Osteoblast (primary cell): ENCODE results near the gene SUSD3. TPM values are rescaled to one million over a fixed set of nuclear protein-coding genes. Genes with fewer than 3 reads are reported as not detected.
"Not testable (repeated sequence)": the region's sequence is repeated elsewhere in the genome, so short reads cannot be mapped to it uniquely, and the experiment has no call there.

Source experiments
- DNase-seq: peaks from one replicate; pipeline ENCODE4 v3.0.0; 2011; ENCODE audit warnings: low spot score, mixed read lengths; ENCODE audit not compliant: insufficient read length; ENCODE audit errors: missing footprints
- H2AFZ ChIP-seq: 2 replicates; pipeline ENCODE4 v1.6.0; 2011; ENCODE audit warnings: mild to moderate bottlenecking, low read length
- H3K27ac ChIP-seq: 2 replicates; pipeline ENCODE4 v1.5.1; 2011; ENCODE audit warnings: mild to moderate bottlenecking, low read depth, low read length, moderate library complexity
- H3K27me3 ChIP-seq: 2 replicates; pipeline ENCODE4 v1.6.0; 2012; ENCODE audit warnings: mild to moderate bottlenecking, control low read depth, inconsistent platforms, low read length, moderate library complexity; ENCODE audit not compliant: insufficient read depth
- H3K36me3 ChIP-seq: 2 replicates; pipeline ENCODE4 v1.5.1; 2011; ENCODE audit warnings: mild to moderate bottlenecking, low read length, control low read depth, moderate library complexity; ENCODE audit not compliant: insufficient read depth
- H3K4me1 ChIP-seq: 2 replicates; pipeline ENCODE4 v1.5.1; 2011; ENCODE audit warnings: mild to moderate bottlenecking, low read length, control low read depth, moderate library complexity; ENCODE audit not compliant: insufficient read depth
- H3K4me2 ChIP-seq: 2 replicates; pipeline ENCODE4 v1.6.0; 2011; ENCODE audit warnings: mild to moderate bottlenecking, low read length; ENCODE audit not compliant: insufficient read depth
- H3K4me3 ChIP-seq: fragments of 200-600 bp; sonication (generic); 3 replicates; pipeline ENCODE4 v1.5.1; 2012; ENCODE audit warnings: mild to moderate bottlenecking, low read length, inconsistent platforms; ENCODE audit not compliant: insufficient read depth
- H3K79me2 ChIP-seq: 2 replicates; pipeline ENCODE4 v1.6.0; 2012; ENCODE audit warnings: mild to moderate bottlenecking, low read length, control low read depth, inconsistent platforms; ENCODE audit not compliant: insufficient read depth
- H3K9me3 ChIP-seq: 2 replicates; pipeline ENCODE4 v1.5.1; 2011; ENCODE audit warnings: low read depth, low read length, control low read depth
- H4K20me1 ChIP-seq: 2 replicates; pipeline ENCODE4 v1.6.0; 2012; ENCODE audit warnings: mild to moderate bottlenecking, low read length, control low read depth; ENCODE audit not compliant: insufficient read depth
- total RNA-seq: library from RNA; depleted of rRNA; stranded (reverse); fragments of >200 nt; gene quantifications from 2 replicates; pipeline ENCODE4 v1.2.3, GENCODE V29; 2012
- TF ChIP-seq, protein P1 (sequence below): IDR thresholded peaks from 2 replicates; pipeline ENCODE4 v1.5.1; 2011; ENCODE audit warnings: mild to moderate bottlenecking, low read depth, low read length, moderate library complexity; ENCODE audit errors: extremely low read depth

SUSD3 gene
- total RNA-seq, 1 donor: 0.36 TPM

DNA sequence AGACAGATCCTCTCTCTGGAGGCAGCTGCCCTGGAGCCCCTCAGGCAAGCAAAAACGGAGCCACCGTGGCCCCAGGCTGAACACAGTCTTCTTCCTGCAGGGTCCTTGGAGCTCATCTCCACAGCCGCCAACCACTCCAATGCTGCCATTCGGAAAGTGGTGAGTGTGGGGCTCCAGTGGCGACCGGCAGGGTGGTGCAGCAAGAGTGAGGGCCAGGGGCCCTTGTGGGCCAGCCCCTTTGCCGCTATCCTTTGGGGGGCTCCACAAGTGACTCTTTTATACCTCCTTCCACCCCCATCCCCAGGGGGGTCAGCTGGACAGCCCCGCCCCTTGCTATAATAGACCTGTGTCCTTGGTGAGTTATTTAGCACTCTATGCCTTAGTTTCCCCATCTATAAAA lies 47.4 kb upstream of the SUSD3 start:
- Histone ChIP-seq H3K4me1 (no peaks in the 10 kb centered on the region), H3K4me2 (no peak overlapping the region), H3K27me3 (no peaks in the 10 kb centered on the region), H2AFZ (no peak overlapping the region), H3K79me2 (no peaks in the 10 kb centered on the region), H3K27ac (no peak overlapping the region), H4K20me1 (no peaks in the 10 kb centered on the region), H3K4me3 (no peak overlapping the region), H3K9me3 (no peaks in the 10 kb centered on the region), H3K36me3 (no peaks in the 10 kb centered on the region)
- DNase-seq: peak; percentile 8
- TF ChIP-seq, protein P1, sequence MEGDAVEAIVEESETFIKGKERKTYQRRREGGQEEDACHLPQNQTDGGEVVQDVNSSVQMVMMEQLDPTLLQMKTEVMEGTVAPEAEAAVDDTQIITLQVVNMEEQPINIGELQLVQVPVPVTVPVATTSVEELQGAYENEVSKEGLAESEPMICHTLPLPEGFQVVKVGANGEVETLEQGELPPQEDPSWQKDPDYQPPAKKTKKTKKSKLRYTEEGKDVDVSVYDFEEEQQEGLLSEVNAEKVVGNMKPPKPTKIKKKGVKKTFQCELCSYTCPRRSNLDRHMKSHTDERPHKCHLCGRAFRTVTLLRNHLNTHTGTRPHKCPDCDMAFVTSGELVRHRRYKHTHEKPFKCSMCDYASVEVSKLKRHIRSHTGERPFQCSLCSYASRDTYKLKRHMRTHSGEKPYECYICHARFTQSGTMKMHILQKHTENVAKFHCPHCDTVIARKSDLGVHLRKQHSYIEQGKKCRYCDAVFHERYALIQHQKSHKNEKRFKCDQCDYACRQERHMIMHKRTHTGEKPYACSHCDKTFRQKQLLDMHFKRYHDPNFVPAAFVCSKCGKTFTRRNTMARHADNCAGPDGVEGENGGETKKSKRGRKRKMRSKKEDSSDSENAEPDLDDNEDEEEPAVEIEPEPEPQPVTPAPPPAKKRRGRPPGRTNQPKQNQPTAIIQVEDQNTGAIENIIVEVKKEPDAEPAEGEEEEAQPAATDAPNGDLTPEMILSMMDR: no peak

DNA sequence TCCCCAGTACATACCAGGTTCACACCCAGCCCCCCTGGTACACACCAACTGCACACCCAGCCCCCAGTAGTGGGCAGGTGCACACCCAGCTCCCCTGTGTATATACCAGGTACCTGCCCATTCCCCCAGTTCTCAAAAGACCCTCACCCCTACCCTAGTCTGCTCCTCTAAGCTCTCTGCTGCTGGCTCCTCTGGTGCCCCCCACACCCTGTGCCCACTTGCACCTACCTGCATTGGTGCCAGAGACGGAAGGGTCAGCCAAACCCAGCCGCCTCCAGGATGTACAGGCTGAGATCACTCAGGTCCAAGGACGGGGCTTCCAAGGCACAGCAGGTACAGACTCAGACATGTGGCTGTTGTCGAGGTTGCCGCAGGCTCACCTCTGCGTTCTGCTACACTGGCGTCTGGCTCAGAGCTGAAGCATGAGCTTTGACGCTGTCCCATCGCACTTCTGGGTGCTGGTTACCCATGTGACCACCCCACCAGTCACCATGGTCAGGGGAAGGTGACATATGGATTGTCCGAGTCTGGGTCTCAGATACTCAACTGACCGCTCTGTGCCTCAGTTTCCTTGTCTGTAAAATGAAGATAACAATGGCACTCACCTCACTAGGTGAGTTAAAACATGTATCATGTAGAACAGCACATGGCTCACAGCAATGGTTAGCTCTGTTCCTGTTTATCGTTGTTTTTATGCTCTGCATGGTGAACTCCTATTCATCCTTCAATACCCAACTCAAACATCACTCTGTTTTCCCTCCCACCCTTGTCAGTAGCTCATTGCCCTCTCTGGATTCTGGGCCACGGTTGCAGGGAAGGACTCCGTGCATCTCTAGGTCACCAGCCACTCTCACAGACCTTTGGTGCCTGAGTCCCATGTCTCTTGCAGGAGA lies 45.3 kb upstream of the SUSD3 start:
- Histone ChIP-seq H3K27me3 (no peaks in the 10 kb centered on the region), H3K27ac (no peak overlapping the region), H3K4me2 (no peak overlapping the region), H3K79me2 (no peaks in the 10 kb centered on the region), H3K9me3 (no peaks in the 10 kb centered on the region), H4K20me1 (no peaks in the 10 kb centered on the region), H3K4me3 (no peak overlapping the region), H2AFZ (no peak overlapping the region), H3K4me1 (no peaks in the 10 kb centered on the region), H3K36me3 (no peaks in the 10 kb centered on the region)
- DNase-seq: peak; percentile 32
- TF ChIP-seq, protein P1: no peak

DNA sequence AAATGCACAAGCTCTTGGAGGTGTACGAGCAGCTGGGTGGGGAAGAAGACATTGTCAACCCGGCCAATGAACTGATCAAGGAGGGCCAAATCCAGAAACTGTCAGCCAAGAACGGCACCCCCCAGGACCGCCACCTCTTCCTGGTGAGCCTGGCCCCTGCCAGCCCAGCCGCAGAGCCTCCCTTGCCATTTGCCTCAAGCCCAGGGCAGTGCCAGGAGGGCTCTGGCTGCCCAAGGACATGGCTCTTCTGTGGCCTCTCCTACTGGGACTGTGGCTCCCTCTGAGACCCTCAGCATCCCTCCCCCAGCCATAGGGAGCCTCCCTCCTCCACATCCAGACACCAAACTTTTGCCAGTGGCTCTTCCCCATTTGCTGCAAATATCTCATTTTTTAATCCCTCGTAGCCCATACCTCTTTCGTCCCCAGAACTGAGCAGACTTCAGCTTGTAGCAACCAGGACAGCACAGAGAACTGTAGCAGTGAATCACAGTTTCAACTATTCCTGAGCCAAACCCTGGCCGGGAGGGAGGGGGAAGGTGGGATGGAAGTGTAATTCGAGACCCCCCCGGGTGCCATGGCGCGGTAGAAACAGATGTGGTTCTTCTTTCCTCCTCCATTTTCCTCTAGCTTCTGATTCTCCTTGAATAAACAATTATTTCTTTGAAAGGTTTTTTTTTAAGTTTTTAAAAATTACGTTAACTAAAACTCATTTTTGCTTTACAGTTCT lies 44.5 kb upstream of the SUSD3 start:
- H3K27me3 ChIP-seq: peaks cover under 1% of the 10 kb centered on the region
- no peaks in the 10 kb centered on the region for H3K36me3 ChIP-seq
- TF ChIP-seq, protein P1: no peak
- no peak overlapping the region for H3K4me3 ChIP-seq
- H3K27ac ChIP-seq: no peak overlapping the region
- no peaks in the 10 kb centered on the region for H4K20me1 ChIP-seq
- no peaks in the 10 kb centered on the region for H3K9me3 ChIP-seq
- H3K79me2 ChIP-seq: no peaks in the 10 kb centered on the region
- no peak overlapping the region for H2AFZ ChIP-seq
- H3K4me1 ChIP-seq: no peaks in the 10 kb centered on the region
- no peak overlapping the region for H3K4me2 ChIP-seq
- DNase-seq: peak; percentile 32

DNA sequence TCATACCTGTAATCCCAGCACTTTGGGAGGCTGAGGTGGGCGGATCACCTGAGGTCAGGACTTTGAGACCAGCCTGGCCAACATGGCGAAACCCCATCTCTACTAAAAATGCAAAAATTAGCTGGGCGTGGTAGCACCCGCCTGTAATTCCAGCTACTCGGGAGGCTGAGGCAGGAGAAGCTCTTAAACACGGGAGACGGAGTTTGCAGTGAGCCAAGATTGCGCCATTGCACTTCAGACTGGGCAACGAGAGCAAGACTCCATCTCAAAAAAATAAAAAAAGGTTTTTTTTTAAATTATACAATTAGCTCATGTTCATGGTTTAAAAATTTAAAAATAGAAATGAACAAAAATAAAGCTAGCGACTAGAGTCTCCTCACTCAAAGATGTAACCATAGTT lies 43.3 kb upstream of the SUSD3 start:
- not testable (repeated sequence) for H3K4me2 ChIP-seq, H3K27me3 ChIP-seq, H3K4me3 ChIP-seq, H4K20me1 ChIP-seq, H3K79me2 ChIP-seq, DNase-seq, H2AFZ ChIP-seq, H3K27ac ChIP-seq, H3K4me1 ChIP-seq, H3K36me3 ChIP-seq, H3K9me3 ChIP-seq
